ENCODE results near the gene ATP2C2. TPM values are rescaled to one million over a fixed set of nuclear protein-coding genes. Genes with fewer than 3 reads are reported as not detected.

Gene ATP2C2
- polyA plus RNA-seq, 1 of the 3 experiments (the other 2 are of a cell fraction) = 0.33 TPM

GRCh38 chr16:84356176-84356575, 12.2 kb upstream of the ATP2C2 start:
- no peaks in the 10 kb centered on the region for H3K79me2 ChIP-seq (ENCODE audit: insufficient read depth)
- H2AFZ ChIP-seq (ENCODE audit: low read depth) = no peak overlapping the region
- H3K4me1 ChIP-seq (ENCODE audit: control insufficient read depth in 1 of 2, insufficient read depth in 2 of 2, low read depth in 1 of 2, low read length in 1 of 2) = no peaks in the 10 kb centered on the region
- no peak for DNase-seq
- TF ChIP-seq POLR2AphosphoS5 (IDR thresholded peaks at IDR 0.05; ENCODE audit: low read depth, low read length) (no peak), IRF3 (IDR thresholded peaks at IDR 0.05; ENCODE audit: low read depth, low read length) (no peak), MEF2A (IDR thresholded peaks at IDR 0.05; ENCODE audit: borderline replicate concordance, low read depth) (no peak), RAD21 (IDR thresholded peaks at IDR 0.05; ENCODE audit: low read length) (no peak), YY1 (IDR thresholded peaks at IDR 0.05; ENCODE audit: low read depth) (no peak), REST (IDR thresholded peaks at IDR 0.05; ENCODE audit: low read depth, low read length) (no peak), RFX5 (IDR thresholded peaks at IDR 0.05; ENCODE audit: low read length) (no peak), TCF12 (IDR thresholded peaks at IDR 0.05) (no peak), NRF1 (IDR thresholded peaks at IDR 0.05; ENCODE audit: low read depth, low read length) (no peak), USF2 (IDR thresholded peaks at IDR 0.05; ENCODE audit: borderline replicate concordance, low read depth, low read length) (no peak), RCOR1 (IDR thresholded peaks at IDR 0.05; ENCODE audit: low read length) (no peak)
- H3F3A ChIP-seq (replicated peaks; ENCODE audit: insufficient read depth) = no peaks in the 10 kb centered on the region
- 49% methylated on average over 6 of the region's 10 CpGs for WGBS (ENCODE audit: low lambda C conversion rate)
- H3K4me3 ChIP-seq (ENCODE audit: low read depth in 2 of 2, low read length in 1 of 2) = no peak overlapping the region
- H3K9me2 ChIP-seq = no peaks in the 10 kb centered on the region
- POLR2A ChIA-PET = no interaction called here
- H4K20me1 ChIP-seq (ENCODE audit: insufficient read depth) = no peaks in the 10 kb centered on the region
- no peak overlapping the region for H3K4me2 ChIP-seq
- H3K36me3 ChIP-seq (replicated peaks in 1 of 2; ENCODE audit: control insufficient read depth in 1 of 2, insufficient read depth in 2 of 2, low read length in 1 of 2) = no peaks in the 10 kb centered on the region
- H3K9me3 ChIP-seq = no peaks in the 10 kb centered on the region
- no peak overlapping the region for H3K9ac ChIP-seq
- H3K27ac ChIP-seq (ENCODE audit: low read depth in 2 of 2, low read length in 1 of 2) = no peak overlapping the region
- CTCF ChIA-PET = interaction anchor here (1.1 kb wide), 2 partner anchors 48 to 76 kb away, joined by 3 read pairs; no protein-coding TSS in a partner anchor
- H3K27me3 ChIP-seq (ENCODE audit: insufficient read depth) = peaks cover 23% of the 10 kb centered on the region; the same call in 1 of the 2 replicates

- Histone ChIP-seq H3K4me1 (ENCODE audit: control insufficient read depth in 1 of 2, insufficient read depth in 2 of 2, low read depth in 1 of 2, low read length in 1 of 2) (no peaks in the 10 kb centered on the region), H4K20me1 (ENCODE audit: insufficient read depth) (no peaks in the 10 kb centered on the region), H3K9me2 (no peaks in the 10 kb centered on the region), H3F3A (replicated peaks; ENCODE audit: insufficient read depth) (no peaks in the 10 kb centered on the region), H3K79me2 (ENCODE audit: insufficient read depth) (no peaks in the 10 kb centered on the region), H3K9ac (no peak overlapping the region), H3K9me3 (no peaks in the 10 kb centered on the region), H2AFZ (ENCODE audit: low read depth) (no peak overlapping the region), H3K36me3 (replicated peaks in 1 of 2; ENCODE audit: control insufficient read depth in 1 of 2, insufficient read depth in 2 of 2, low read length in 1 of 2) (no peaks in the 10 kb centered on the region), H3K4me2 (no peak overlapping the region), H3K27me3 (ENCODE audit: insufficient read depth) (peaks cover 23% of the 10 kb centered on the region; the same call in 1 of the 2 replicates), H3K27ac (ENCODE audit: low read depth in 2 of 2, low read length in 1 of 2) (no peak overlapping the region), H3K4me3 (ENCODE audit: low read depth in 2 of 2, low read length in 1 of 2) (no peak overlapping the region)
- CTCF ChIA-PET = interaction anchor here (1.0 to 1.1 kb wide), 3 partner anchors 8 to 75 kb away, joined by 3 read pairs; no protein-coding TSS in a partner anchor
- 36% methylated on average over 11 of the region's 11 CpGs for WGBS (ENCODE audit: low lambda C conversion rate)
- no peak for DNase-seq
- POLR2A ChIA-PET = no interaction called here
- no peak for TF ChIP-seq EZH2phosphoT487 (IDR thresholded peaks at IDR 0.05; ENCODE audit: borderline replicate concordance, low read depth)
- TF ChIP-seq FOXM1 (IDR thresholded peaks at IDR 0.05; ENCODE audit: low read depth) = no peak
- TF ChIP-seq TAF1 (IDR thresholded peaks at IDR 0.05; ENCODE audit: borderline replicate concordance, low read depth, low read length) = no peak
- TF ChIP-seq JUND (IDR thresholded peaks at IDR 0.05) = no peak
- TF ChIP-seq, protein P1, sequence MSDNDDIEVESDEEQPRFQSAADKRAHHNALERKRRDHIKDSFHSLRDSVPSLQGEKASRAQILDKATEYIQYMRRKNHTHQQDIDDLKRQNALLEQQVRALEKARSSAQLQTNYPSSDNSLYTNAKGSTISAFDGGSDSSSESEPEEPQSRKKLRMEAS (IDR thresholded peaks at IDR 0.05; ENCODE audit: low read depth) = no peak
- TF ChIP-seq GATA2 (CRISPR knock-in tag; IDR thresholded peaks at IDR 0.05) = no peak
- TF ChIP-seq FOXJ3 (CRISPR knock-in tag; IDR thresholded peaks at IDR 0.05) = no peak
- TF ChIP-seq RCOR1 (IDR thresholded peaks at IDR 0.05; ENCODE audit: low read length) = no peak
- TF ChIP-seq, protein P2, sequence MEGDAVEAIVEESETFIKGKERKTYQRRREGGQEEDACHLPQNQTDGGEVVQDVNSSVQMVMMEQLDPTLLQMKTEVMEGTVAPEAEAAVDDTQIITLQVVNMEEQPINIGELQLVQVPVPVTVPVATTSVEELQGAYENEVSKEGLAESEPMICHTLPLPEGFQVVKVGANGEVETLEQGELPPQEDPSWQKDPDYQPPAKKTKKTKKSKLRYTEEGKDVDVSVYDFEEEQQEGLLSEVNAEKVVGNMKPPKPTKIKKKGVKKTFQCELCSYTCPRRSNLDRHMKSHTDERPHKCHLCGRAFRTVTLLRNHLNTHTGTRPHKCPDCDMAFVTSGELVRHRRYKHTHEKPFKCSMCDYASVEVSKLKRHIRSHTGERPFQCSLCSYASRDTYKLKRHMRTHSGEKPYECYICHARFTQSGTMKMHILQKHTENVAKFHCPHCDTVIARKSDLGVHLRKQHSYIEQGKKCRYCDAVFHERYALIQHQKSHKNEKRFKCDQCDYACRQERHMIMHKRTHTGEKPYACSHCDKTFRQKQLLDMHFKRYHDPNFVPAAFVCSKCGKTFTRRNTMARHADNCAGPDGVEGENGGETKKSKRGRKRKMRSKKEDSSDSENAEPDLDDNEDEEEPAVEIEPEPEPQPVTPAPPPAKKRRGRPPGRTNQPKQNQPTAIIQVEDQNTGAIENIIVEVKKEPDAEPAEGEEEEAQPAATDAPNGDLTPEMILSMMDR (IDR thresholded peaks at IDR 0.05) = no peak
- no peak for TF ChIP-seq TEAD4 (IDR thresholded peaks at IDR 0.05; ENCODE audit: borderline replicate concordance, insufficient read depth)
These were observed 11.7 kb upstream of the ATP2C2 start for GRCh38 chr16:84356591-84357116.

Measured in SK-N-SH (cell line).